IPS-11a (cell line): Measurements from ENCODE around the gene COL6A2.

Source experiments
- H3K4me3 ChIP-seq: one replicate; pipeline ENCODE4 v1.5.1; 2013; ENCODE audit warnings: low read depth, low read length, control low read depth

Gene COL6A2

DNA sequence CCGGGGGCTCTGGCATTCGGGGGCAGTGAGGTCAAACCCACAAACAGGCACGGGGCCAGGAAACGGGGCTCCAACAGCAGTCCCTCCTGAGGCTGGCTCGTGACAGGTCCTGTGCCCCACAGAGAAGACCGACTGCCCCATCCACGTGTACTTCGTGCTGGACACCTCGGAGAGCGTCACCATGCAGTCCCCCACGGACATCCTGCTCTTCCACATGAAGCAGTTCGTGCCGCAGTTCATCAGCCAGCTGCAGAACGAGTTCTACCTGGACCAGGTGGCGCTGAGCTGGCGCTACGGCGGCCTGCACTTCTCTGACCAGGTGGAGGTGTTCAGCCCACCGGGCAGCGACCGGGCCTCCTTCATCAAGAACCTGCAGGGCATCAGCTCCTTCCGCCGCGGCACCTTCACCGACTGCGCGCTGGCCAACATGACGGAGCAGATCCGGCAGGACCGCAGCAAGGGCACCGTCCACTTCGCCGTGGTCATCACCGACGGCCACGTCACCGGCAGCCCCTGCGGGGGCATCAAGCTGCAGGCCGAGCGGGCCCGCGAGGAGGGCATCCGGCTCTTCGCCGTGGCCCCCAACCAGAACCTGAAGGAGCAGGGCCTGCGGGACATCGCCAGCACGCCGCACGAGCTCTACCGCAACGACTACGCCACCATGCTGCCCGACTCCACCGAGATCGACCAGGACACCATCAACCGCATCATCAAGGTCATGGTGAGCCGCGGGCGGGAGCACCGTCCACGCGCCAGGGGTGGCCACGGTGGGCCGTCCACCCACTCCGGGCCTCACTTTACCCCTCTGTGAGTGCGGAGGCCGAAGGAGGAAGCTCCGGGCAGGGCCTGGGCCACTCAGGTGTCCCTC is 14.2 kb downstream of the COL6A2 start:
- no peak overlapping the region for H3K4me3 ChIP-seq

GRCh38 chr21:46112725-46113215 is 14.9 kb downstream of the COL6A2 start:
- no peak overlapping the region for H3K4me3 ChIP-seq

GRCh38 chr21:46113497-46114176 is 15.7 kb downstream of the COL6A2 start:
- H3K4me3 ChIP-seq: no peak overlapping the region

DNA sequence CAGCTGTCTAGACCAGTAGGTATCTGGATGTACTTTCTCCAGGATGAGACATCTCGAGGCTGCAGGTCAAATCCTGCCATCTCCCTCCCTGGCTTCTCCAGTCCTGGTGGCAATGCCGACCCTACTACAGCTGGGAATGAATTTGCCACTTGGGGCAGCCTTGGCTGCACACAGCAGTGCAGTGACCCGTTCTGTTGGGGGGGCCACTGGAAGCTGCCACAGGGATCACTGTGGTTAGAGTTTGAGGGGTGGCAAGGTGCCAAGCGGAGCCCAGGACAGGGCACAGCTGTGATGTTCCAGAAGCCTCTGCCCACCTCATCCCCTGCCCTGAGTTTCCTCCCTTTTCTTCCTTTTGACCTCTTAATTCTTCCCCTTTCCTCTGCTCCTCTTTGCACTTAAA is 17.1 kb downstream of the COL6A2 start:
- H3K4me3 ChIP-seq: no peak overlapping the region

GRCh38 chr21:46115441-46116188 is 17.7 kb downstream of the COL6A2 start:
- H3K4me3 ChIP-seq: no peak overlapping the region

GRCh38 chr21:46116189-46116775 is 18.4 kb downstream of the COL6A2 start:
- no peak overlapping the region for H3K4me3 ChIP-seq

DNA sequence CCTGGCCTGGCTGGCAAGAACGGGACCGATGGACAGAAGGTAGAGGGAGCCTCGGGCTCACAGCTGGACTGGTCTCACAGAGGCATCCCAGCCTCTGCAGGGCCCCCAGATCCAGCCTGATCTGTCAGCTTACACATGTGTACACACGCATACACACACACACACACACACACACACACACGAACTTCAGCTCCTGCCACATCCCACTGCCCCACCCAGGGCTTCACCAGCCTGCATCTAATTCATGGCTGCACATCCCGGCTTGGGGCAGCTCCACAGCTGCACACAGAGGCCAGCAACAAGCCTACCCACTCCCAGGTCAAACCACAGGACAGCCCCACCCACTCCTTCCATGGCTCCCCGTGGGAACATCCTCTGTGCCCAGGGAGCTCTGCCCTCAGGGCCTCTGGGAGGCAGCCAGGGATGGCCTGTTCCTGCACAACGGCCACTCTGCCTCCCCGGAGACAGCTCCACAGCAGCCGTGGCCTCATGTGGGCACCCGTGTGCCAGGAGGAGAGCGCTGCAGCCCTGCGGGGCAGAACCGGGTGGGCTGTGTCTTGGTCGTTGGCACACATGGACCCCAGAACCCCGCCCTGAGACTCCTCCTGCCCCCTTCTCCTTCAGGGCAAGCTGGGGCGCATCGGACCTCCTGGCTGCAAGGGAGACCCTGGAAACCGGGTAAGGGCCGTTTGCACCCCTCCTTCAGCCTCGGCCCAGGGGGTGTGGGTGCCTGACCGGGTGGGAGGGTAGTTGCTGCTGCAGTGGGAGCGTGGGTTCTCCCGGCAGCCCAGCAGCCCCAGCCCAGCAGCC is 19.1 kb downstream of the COL6A2 start:
- no peak overlapping the region for H3K4me3 ChIP-seq

GRCh38 chr21:46117586-46118315 is 19.8 kb downstream of the COL6A2 start:
- no peak overlapping the region for H3K4me3 ChIP-seq

DNA sequence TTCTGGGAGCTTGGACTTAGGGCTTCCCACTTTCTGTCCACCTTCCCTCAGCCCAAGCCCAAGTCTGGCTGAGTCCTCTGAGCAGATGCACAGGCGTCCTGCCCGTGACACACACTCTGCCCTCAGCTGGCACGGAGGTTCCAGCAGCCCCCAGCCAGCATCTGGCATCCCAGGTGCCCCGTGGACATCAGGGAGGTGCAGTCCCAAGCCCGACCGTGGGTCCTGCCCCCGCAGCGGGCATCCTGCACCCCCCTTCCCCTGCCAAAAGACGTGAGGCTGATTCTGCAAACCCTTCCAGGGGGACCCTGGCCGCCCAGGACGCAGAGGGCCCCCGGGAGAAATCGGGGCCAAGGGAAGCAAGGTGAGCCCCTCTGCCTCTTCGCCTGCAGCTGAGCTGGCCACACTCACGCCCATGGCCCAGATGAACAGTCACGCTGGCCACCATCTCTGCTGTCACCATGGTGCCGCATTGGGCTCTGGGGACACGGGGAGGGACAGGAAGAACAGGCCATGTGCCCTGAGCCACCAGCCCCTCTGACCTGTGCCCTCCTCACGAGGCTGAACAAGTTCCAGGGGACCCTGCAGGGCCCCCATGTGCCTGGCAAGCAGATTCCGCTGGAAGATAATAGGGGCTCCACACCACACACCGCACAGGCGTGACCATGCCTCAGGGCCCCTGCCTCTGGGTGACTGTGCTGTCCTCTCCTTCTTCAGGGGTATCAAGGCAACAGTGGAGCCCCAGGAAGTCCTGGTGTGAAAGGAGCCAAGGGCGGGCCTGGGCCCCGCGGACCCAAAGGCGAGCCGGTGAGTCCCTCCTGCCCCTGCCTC is 20.6 kb downstream of the COL6A2 start:
- H3K4me3 ChIP-seq: no peak overlapping the region

DNA sequence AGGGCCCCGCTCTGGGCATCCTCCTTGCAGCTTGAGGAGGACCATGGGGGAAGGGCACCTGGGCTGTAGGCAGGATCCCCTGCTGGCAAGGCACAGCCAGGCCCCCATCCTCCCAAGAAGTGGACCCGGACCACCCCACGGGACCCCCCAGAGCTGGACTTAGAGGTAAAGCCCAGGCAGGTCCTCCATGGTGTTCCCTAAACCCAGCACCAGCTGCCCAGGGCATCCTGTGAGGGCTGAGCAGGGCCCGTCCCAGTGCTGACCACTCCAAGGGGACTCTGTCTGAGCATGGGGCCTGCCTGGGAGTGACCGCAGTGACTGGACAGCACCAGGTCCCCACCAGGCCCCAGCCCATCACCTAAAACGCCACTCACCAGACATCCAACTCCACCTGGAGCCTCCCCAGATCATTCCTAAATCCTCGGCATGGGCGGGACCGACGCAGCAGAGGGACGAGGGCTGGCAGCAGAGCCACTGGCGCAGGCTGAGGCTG is 21.3 kb downstream of the COL6A2 start:
- H3K4me3 ChIP-seq: no peak overlapping the region

DNA sequence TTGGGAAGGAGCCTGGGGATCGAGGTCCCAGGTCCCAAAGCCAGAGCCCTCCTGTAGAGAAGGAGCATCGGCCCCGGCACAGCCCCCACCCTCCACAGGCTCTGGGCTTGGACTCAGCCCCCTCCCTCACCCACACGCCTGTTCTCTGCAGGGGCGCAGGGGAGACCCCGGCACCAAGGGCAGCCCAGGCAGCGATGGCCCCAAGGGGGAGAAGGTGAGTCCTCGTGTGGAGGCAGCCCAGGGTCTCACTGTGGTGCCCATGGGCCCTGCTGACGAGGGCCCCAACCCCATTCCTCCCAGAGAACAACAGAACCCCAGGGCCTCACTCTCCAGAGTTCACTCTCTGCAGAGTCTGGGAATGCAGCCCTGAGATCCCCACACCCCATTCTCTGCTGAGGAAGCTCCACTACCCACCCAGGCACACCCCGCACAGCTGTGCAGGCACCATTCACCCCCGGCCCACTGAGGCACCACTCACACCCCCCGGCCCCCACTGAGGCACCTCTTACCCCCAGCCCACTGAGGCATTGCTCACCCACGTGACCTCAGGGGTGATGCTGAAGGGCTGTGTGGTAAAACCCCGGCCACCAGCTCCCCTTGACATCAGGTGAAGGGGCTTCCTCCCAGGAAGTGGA is 21.8 kb downstream of the COL6A2 start:
- H3K4me3 ChIP-seq: no peak overlapping the region

DNA sequence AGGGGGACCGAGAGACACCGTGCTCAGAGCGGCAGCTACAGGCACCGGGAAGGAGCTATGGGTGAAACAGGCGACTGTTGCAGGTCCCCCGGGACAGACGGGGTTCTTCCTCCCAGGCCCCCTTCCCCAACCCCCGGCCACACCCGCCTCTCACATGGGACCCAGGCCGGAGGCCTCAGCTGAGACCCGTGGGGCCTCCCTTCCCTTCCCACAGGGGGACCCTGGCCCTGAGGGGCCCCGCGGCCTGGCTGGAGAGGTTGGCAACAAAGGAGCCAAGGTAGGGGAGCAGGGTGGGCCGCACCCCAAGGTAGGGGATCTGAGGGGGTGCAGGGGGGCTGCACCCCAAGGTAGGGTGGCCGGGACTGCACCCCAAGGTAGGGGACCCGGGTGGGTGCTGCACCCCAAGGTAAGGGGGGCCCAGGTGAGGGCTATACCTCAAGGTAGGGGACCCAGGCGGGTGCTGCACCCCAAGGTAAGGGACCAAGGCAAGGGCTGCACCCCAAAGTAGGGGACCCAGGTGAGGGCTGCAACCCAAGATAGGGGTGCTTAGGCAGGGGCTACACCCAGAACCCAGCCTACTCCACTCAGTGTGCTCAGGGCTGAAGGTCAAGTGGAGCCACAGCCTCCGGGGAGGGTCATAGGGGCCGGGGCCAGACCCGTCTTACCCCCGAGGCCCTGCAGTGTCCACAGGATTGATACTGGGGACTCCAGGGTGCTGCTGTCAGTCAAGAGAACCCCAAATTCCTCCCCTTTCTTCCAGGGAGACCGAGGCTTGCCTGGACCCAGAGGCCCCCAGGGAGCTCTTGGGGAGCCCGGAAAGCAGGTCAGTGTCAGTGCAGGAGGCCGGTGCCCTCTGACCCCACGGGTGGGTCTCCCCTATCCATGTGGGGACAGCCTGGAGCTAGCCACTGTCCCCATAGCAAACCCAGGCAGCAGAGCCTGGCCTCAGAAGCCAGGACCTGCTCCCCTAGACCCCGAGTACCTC is 22.7 kb downstream of the COL6A2 start:
- H3K4me3 ChIP-seq: no peak overlapping the region

DNA sequence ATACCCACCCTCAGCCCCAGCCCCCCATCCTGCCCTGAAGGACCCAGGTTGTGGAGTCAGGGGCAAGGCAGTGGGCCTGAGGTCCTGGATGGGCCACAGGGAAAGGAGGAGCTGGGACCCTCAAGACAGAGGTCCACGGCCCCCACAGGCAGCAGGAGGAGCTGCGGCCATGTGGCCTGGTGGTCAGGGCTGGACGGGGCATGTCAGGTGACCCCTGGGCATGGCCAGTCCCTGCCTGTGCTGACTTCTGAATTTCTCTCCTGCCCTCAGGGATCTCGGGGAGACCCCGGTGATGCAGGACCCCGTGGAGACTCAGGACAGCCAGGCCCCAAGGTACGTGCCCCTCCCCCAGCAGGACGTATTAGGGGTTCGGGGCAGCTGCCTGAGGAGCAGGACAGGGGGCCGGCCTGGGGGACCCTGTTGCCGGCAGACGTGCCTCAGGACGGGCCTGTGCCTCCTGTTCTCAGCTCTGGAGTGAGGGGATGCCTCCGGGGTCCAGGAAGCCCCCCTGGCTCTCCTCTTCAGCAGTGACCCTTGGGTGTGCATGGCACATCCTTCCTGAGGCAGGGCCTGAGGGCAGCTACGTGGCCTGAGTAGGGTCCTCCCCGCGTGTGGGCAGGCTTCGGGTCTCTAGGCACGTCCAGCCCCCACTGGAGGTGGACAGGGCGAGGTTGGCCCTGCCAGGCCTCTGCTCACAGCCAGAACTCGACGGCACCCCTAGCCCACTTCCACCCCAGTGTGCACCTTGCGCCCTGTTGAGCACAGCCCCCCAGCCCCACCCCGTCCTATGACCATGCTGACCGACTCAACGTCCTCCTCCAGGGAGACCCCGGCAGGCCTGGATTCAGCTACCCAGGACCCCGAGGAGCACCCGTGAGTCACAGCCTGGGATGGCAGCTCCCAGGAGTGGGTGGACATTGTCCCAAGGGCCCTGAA is 23.6 kb downstream of the COL6A2 start:
- no peak overlapping the region for H3K4me3 ChIP-seq

DNA sequence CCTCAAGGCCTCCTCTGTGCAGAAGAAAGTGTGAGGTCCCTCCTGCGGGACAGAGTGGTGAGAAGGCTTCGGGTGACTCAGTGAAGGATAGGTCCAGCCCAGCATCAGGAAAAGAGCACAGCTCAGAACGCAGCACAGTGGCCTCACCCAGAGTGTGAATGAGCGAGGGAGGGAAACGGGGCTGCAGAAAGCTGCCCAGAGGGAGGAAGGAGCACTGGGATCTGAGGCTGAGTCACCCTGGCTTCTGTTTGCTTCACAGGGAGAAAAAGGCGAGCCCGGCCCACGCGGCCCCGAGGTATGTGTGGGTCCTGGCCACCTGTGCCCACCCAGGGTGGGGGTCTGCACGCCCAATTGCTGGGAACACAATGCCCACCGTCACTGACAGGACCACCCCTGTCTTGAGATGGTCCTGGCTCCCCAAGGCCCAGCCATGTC is 24.3 kb downstream of the COL6A2 start:
- H3K4me3 ChIP-seq: no peak overlapping the region

DNA sequence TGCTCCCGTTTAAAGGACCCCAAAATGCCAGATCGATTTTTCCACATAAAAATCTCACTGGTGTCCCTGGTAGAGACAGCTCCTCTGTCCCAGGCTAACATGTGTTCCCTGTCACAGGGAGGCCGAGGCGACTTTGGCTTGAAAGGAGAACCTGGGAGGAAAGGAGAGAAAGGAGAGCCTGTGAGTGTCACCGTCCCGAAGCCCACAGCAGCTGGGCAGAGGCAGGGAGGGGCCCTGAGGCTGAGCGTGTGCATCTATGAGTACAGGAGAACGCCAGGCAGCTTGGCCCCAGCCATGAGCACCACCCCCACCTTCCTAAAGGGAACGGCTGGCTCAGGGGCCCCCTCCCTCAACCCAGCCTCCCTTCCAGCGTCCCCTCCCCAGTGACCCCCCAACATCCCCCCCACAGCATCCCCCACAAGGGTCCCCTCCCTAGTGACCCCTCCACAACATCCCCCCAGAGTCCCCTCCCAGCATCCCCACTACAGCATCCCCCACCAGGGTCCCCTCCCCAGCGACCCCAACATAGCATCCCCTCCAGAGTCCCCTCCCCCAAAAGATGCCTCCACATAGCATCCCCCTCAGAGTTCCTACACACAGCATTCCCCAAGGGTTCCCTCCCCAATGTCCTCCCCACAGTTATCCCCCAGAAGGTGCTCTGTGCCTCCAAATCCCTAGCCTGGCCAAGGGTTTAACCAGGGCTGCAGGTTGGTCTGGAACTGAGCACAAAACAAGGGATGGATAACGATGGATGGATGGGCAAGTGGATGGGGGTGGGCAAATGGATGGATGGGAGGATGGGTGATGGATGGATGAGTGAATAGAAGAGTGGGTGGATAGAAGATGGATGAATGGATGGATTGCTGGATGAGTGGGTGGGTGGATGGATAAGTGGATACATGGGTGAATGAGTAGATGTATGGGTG is 25.1 kb downstream of the COL6A2 start:
- H3K4me3 ChIP-seq: no peak overlapping the region
